Mesenchymal stem cell (in vitro differentiated cells and primary cell): ENCODE results near the gene ZBED3.

ENCODE experiments used
- DNase-seq: peaks from one replicate; pipeline ENCODE4 v3.0.0-alpha.2; 2013
- H2AFZ ChIP-seq: one replicate; pipeline ENCODE4 v1.6.1; 2013; ENCODE audit warnings: low read depth, mild to moderate bottlenecking, control low read depth, inconsistent platforms, low read length, moderate library complexity
- H2AK5ac ChIP-seq: 2 replicates; pipeline ENCODE4 v1.6.1; 2013; ENCODE audit warnings: low read length, moderate library complexity, mild to moderate bottlenecking, inconsistent platforms; ENCODE audit not compliant: severe bottlenecking
- H2BK120ac ChIP-seq: one replicate; pipeline ENCODE4 v1.6.1; 2013; ENCODE audit warnings: low read depth, mild to moderate bottlenecking, inconsistent platforms, low read length, moderate library complexity
- H2BK12ac ChIP-seq, 2 experiments: one replicate each; pipeline ENCODE4 v1.6.1; 2013; ENCODE audit warnings: inconsistent platforms in 2 of 2, low read length in 2 of 2, mild to moderate bottlenecking in 2 of 2, moderate library complexity in 2 of 2, control low read depth in 1 of 2
- H2BK15ac ChIP-seq: one replicate; pipeline ENCODE4 v1.6.1; 2013; ENCODE audit warnings: mild to moderate bottlenecking, low read depth, inconsistent platforms; ENCODE audit not compliant: poor library complexity, severe bottlenecking
- H2BK5ac ChIP-seq: 2 replicates; pipeline ENCODE4 v1.6.1; 2013; ENCODE audit warnings: low read depth, mild to moderate bottlenecking, low read length, control low read depth, inconsistent platforms; ENCODE audit not compliant: poor library complexity, severe bottlenecking
- H3K14ac ChIP-seq, 2 experiments: one replicate each; pipeline ENCODE4 v1.6.1; 2013; ENCODE audit warnings: inconsistent platforms in 2 of 2, low read length in 2 of 2, control low read depth in 1 of 2, mild to moderate bottlenecking in 1 of 2, moderate library complexity in 1 of 2
- H3K18ac ChIP-seq, 2 experiments: one replicate each; pipeline ENCODE4 v1.6.1; 2013; ENCODE audit warnings: inconsistent platforms in 2 of 2, low read length in 2 of 2, control low read depth in 1 of 2, low read depth in 1 of 2, mild to moderate bottlenecking in 1 of 2
- H3K23ac ChIP-seq, 2 experiments: one replicate each; pipeline ENCODE4 v1.6.1; 2013; ENCODE audit warnings: inconsistent platforms in 2 of 2, low read length in 2 of 2, mild to moderate bottlenecking in 2 of 2, moderate library complexity in 2 of 2, control low read depth in 1 of 2
- H3K27ac ChIP-seq: 2 replicates; pipeline ENCODE4 v1.5.1; 2013; ENCODE audit warnings: mild to moderate bottlenecking, moderate library complexity, low read length, control low read depth, inconsistent platforms; ENCODE audit not compliant: poor library complexity, severe bottlenecking
- H3K27me3 ChIP-seq, 2 experiments: 2 replicates each; pipeline versions ENCODE4 v1.6.1 to v1.7.0; 2013; ENCODE audit warnings: low read length in 2 of 2, mild to moderate bottlenecking in 2 of 2, moderate library complexity in 2 of 2, control low read depth in 1 of 2, inconsistent platforms in 1 of 2; ENCODE audit not compliant: control insufficient read depth in 1 of 2, insufficient read depth in 1 of 2
- H3K36me3 ChIP-seq, 2 experiments: 2 replicates each; pipeline versions ENCODE4 v1.6.1 to v1.7.0; 2013; ENCODE audit warnings: low read length in 2 of 2, control low read depth in 1 of 2, inconsistent platforms in 1 of 2, low read depth in 1 of 2, mild to moderate bottlenecking in 1 of 2; ENCODE audit not compliant: insufficient read depth in 2 of 2, control insufficient read depth in 1 of 2
- H3K4ac ChIP-seq, 2 experiments: one replicate each; pipeline ENCODE4 v1.6.1; 2013; ENCODE audit warnings: inconsistent platforms in 2 of 2, low read length in 2 of 2, mild to moderate bottlenecking in 2 of 2, moderate library complexity in 2 of 2, control low read depth in 1 of 2, low read depth in 1 of 2
- H3K4me1 ChIP-seq: 2 replicates; pipeline ENCODE4 v1.6.1; 2013; ENCODE audit warnings: low read depth, low read length, control low read depth; ENCODE audit not compliant: control insufficient read depth, insufficient read depth
- H3K4me2 ChIP-seq: 2 replicates; pipeline ENCODE4 v1.6.1; 2013; ENCODE audit warnings: low read length, mild to moderate bottlenecking, inconsistent platforms; ENCODE audit not compliant: poor library complexity, severe bottlenecking
- H3K4me3 ChIP-seq, 2 experiments: 2 replicates each; pipeline versions ENCODE4 v1.5.1 to v1.7.0; 2013; ENCODE audit warnings: low read length in 2 of 2, mild to moderate bottlenecking in 2 of 2, control low read depth in 1 of 2, low read depth in 1 of 2; ENCODE audit not compliant: insufficient read depth in 1 of 2
- H3K79me1 ChIP-seq: replicated peaks from 2 replicates; pipeline ENCODE4 v1.6.1; 2013; ENCODE audit warnings: mild to moderate bottlenecking, control low read depth, low read length, inconsistent platforms; ENCODE audit not compliant: poor library complexity, severe bottlenecking
- H3K9ac ChIP-seq: 2 replicates; pipeline ENCODE4 v1.7.0; 2013; ENCODE audit warnings: mild to moderate bottlenecking, low read length, moderate library complexity
- H3K9me3 ChIP-seq: 2 replicates; pipeline ENCODE4 v1.7.0; 2013; ENCODE audit warnings: mild to moderate bottlenecking, low read length; ENCODE audit not compliant: control insufficient read depth
- H4K8ac ChIP-seq: one replicate; pipeline ENCODE4 v1.6.1; 2013; ENCODE audit warnings: inconsistent platforms, mild to moderate bottlenecking, low read length, moderate library complexity
- H4K91ac ChIP-seq: one replicate; pipeline ENCODE4 v1.6.1; 2013; ENCODE audit warnings: mild to moderate bottlenecking, low read length, inconsistent platforms
- WGBS: methylation state at CpG from one replicate; pipeline ENCODE4 v1.1.7; 2013; ENCODE audit warnings: mixed read lengths; 5-methylcytosine and 5-hydroxymethylcytosine counted together

Gene ZBED3

GRCh38 chr5:77074745-77075144 is 12.3 kb downstream of the ZBED3 start:
- Histone ChIP-seq H3K9me3 (no peaks in the 10 kb centered on the region), H2BK15ac (no peak overlapping the region), H2BK12ac (no peak overlapping the region)

GRCh38 chr5:77073667-77074066 is 13.4 kb downstream of the ZBED3 start:
- Histone ChIP-seq H3K27me3 (no peaks in the 10 kb centered on the region), H2BK15ac (no peak overlapping the region), H2BK12ac (no peak overlapping the region), H4K91ac (no peak overlapping the region), H3K14ac (no peak overlapping the region), H3K4ac (no peak overlapping the region), H3K9me3 (no peaks in the 10 kb centered on the region), H3K79me1 (peaks cover 12% of the 10 kb centered on the region), H2AFZ (no peak overlapping the region), H3K4me2 (no peak overlapping the region), H2AK5ac (no peak overlapping the region), H3K36me3 (peaks cover 9 to 10% of the 10 kb centered on the region in 2 experiments), H4K8ac (no peak overlapping the region), H3K23ac (no peak overlapping the region), H3K9ac (no peak overlapping the region), H3K4me3 (no peak overlapping the region), H2BK120ac (no peak overlapping the region), H3K4me1 (peaks cover 11% of the 10 kb centered on the region), H3K27ac (no peak overlapping the region), H3K18ac (no peak overlapping the region), H2BK5ac (no peak overlapping the region)
- WGBS, result 82% methylated on average over 2 of the region's 2 CpGs
- DNase-seq, result no peak

More at GRCh38 chr5:77074745-77075144, 12.3 kb downstream of the ZBED3 start:
- no peak overlapping the region for H3K18ac ChIP-seq
- peaks cover 8 to 10% of the 10 kb centered on the region in 2 experiments for H3K36me3 ChIP-seq
- no peak overlapping the region for H3K4me3 ChIP-seq
- no peak overlapping the region for H3K23ac ChIP-seq
- peaks cover 11% of the 10 kb centered on the region for H3K4me1 ChIP-seq
- no peak overlapping the region for H3K14ac ChIP-seq
- no peak overlapping the region for H3K4ac ChIP-seq
- H3K4me2 ChIP-seq, result no peak overlapping the region
- H3K79me1 ChIP-seq, result peaks cover 10% of the 10 kb centered on the region
- no peak overlapping the region for H2BK120ac ChIP-seq
- WGBS, result 96% methylated on average over 4 of the region's 4 CpGs
- H4K91ac ChIP-seq, result no peak overlapping the region
- H2BK5ac ChIP-seq, result no peak overlapping the region
- no peak overlapping the region for H2AFZ ChIP-seq
- no peak for DNase-seq
- H3K9ac ChIP-seq, result no peak overlapping the region
- no peak overlapping the region for H2AK5ac ChIP-seq
- H4K8ac ChIP-seq, result no peak overlapping the region
- H3K27ac ChIP-seq, result no peak overlapping the region
- H3K27me3 ChIP-seq, result no peaks in the 10 kb centered on the region

DNA sequence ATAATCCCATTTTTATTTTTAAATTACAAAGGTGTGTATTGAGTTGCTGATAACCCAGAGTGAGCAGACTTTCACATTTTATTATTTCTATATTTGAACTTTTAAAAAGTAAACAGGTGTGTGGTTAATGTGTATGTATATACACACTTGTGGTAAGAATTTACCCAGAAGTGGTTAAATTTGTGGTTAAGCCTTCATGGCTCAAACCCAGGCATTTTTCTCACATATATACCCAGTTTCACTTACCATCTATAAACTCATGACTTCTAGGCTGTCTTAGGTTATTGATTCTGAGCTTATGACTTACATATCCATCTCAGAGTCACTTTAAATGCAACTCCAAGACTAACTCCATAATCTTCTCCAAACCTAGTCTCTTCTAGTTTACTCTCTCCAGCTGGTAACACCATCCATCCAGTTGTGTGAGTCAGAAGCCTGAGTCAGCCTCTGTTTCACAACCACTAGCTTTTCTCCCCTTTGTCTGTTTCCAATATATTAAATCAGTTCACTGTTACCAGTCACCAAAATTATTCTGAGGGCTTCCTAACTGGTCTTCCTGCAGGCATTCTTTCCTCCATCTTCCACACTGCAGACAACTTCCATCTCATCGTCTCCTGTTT is 20.2 kb downstream of the ZBED3 start:
- DNase-seq, result peak; percentile 68
- 20% methylated on average over 1 of the region's 1 CpG for WGBS
- H3K4me2 ChIP-seq, result no peak overlapping the region
- H2BK5ac ChIP-seq, result no peak overlapping the region
- H3K4ac ChIP-seq, result no peak overlapping the region
- no peak overlapping the region for H2BK15ac ChIP-seq
- H2AFZ ChIP-seq, result no peak overlapping the region
- H3K23ac ChIP-seq, result no peak overlapping the region
- no peaks in the 10 kb centered on the region for H3K9me3 ChIP-seq
- H3K36me3 ChIP-seq, result peaks cover 0 to 46% of the 10 kb centered on the region in 2 experiments
- H4K91ac ChIP-seq, result no peak overlapping the region
- H3K4me3 ChIP-seq, result no peak overlapping the region
- no peak overlapping the region for H3K27ac ChIP-seq
- no peak overlapping the region for H3K18ac ChIP-seq
- H3K14ac ChIP-seq, result no peak overlapping the region
- H3K79me1 ChIP-seq, result peaks cover 3% of the 10 kb centered on the region
- no peak overlapping the region for H4K8ac ChIP-seq
- H2BK120ac ChIP-seq, result no peak overlapping the region
- no peak overlapping the region for H3K9ac ChIP-seq
- H2BK12ac ChIP-seq, result no peak overlapping the region
- H2AK5ac ChIP-seq, result no peak overlapping the region
- no peaks in the 10 kb centered on the region for H3K4me1 ChIP-seq
- H3K27me3 ChIP-seq, result no peaks in the 10 kb centered on the region

GRCh38 chr5:77066184-77066583 is 20.9 kb downstream of the ZBED3 start:
- no peak overlapping the region for H3K4ac ChIP-seq
- no peak overlapping the region for H2AK5ac ChIP-seq
- DNase-seq, result no peak
- no peak overlapping the region for H3K14ac ChIP-seq
- H3K4me2 ChIP-seq, result no peak overlapping the region
- H3K9ac ChIP-seq, result no peak overlapping the region
- no peak overlapping the region for H3K18ac ChIP-seq
- H3K9me3 ChIP-seq, result peaks cover 6% of the 10 kb centered on the region
- no peaks in the 10 kb centered on the region for H3K27me3 ChIP-seq
- H2BK5ac ChIP-seq, result no peak overlapping the region
- H3K4me1 ChIP-seq, result no peaks in the 10 kb centered on the region
- no peak overlapping the region for H3K27ac ChIP-seq
- H3K4me3 ChIP-seq, result no peak overlapping the region
- no peak overlapping the region for H4K8ac ChIP-seq
- no peak overlapping the region for H2BK15ac ChIP-seq
- peaks cover 0 to 53% of the 10 kb centered on the region in 2 experiments for H3K36me3 ChIP-seq
- H3K79me1 ChIP-seq, result peaks cover 3% of the 10 kb centered on the region
- H2BK12ac ChIP-seq, result no peak overlapping the region
- H3K23ac ChIP-seq, result no peak overlapping the region
- H2AFZ ChIP-seq, result no peak overlapping the region
- WGBS, result 93% methylated on average over 1 of the region's 1 CpG
- no peak overlapping the region for H4K91ac ChIP-seq
- H2BK120ac ChIP-seq, result no peak overlapping the region
